K562 (cell line): Measurements from ENCODE around the gene SAMD9. TPM values are rescaled to one million over a fixed set of nuclear protein-coding genes. Genes with fewer than 3 reads are reported as not detected.
"Not testable (repeated sequence)": the region's sequence is repeated elsewhere in the genome, so short reads cannot be mapped to it uniquely, and the experiment has no call there.

Experiments
- ATAC-seq: fragments of 200-7000 bp; cut with Tn5 transposase; 3 replicates; pipeline ENCODE4 v1.9.1; 2020; ENCODE audit warnings: moderate library complexity
- BruUV-seq: library from RNA; stranded (reverse); fragments of 400-500 nt; replicated peaks from 2 replicates; lab custom pipeline; 2021; lab: Mats Ljungman, UMichigan
- CTCF ChIA-PET: fragments of 300-600 bp; formaldehyde crosslinking; extraction: SDS; loops from one replicate; lab custom pipeline; 2021; ENCODE audit warnings: low intra/inter-chr PET ratio; lab: Yijun Ruan, JAX
- POLR2A ChIA-PET: fragments of 300-600, 350-650 bp; sonication (Branson Sonifier 250); formaldehyde crosslinking; extraction: SDS; loops from one replicate; lab custom pipeline; 2021; ENCODE audit warnings: antibody characterized with exemption, inconsistent platforms; lab: Yijun Ruan, JAX
- DNase-seq, 4 experiments: peaks; one replicate each; pipeline versions ENCODE4 v3.0.0 to v3.0.0-alpha.2; 2011 to 2018; ENCODE audit warnings: low spot score in 3 of 4, mixed read lengths in 3 of 4; ENCODE audit errors: extremely low read depth in 1 of 4
- FAIRE-seq: peaks from 2 replicates; lab custom pipeline; 2011; peaks lifted over from hg19 to GRCh38; lab: Jason Lieb, UNC
- H2AFZ ChIP-seq: 2 replicates; pipeline ENCODE4 v1.6.0; 2011; ENCODE audit warnings: low read depth, low read length, control low read depth, inconsistent platforms
- H3K27ac ChIP-seq: fragments of 200-600 bp; 3 replicates; pipeline ENCODE4 v1.8.0; 2011; ENCODE audit warnings: low read depth, mild to moderate bottlenecking, control low read depth, inconsistent platforms, low read length, moderate library complexity, mixed read lengths; ENCODE audit errors: extremely low read depth
- H3K27me3 ChIP-seq, 2 experiments: fragments of 300-600 bp in 1 of 2; 2 replicates in 1 of 2; 3 replicates in 1 of 2; pipeline versions ENCODE4 v1.6.0 to v1.8.0; 2011; ENCODE audit warnings: inconsistent platforms in 2 of 2, low read length in 2 of 2, mild to moderate bottlenecking in 1 of 2, mixed read lengths in 1 of 2, moderate library complexity in 1 of 2; ENCODE audit not compliant: control insufficient read depth in 2 of 2, insufficient read depth in 2 of 2
- H3K36me3 ChIP-seq: fragments of 300-600 bp; 3 replicates; pipeline ENCODE4 v1.8.0; 2011; ENCODE audit warnings: mild to moderate bottlenecking, low read length, inconsistent platforms; ENCODE audit not compliant: control insufficient read depth, insufficient read depth
- H3K4me1 ChIP-seq, 2 experiments: fragments of 200-600 bp in 1 of 2; replicated peaks in 1 of 2; 2 replicates in 1 of 2; 3 replicates in 1 of 2; pipeline versions ENCODE4 v1.5.1 to v1.8.0; 2011; ENCODE audit warnings: inconsistent platforms in 2 of 2, low read length in 2 of 2, mild to moderate bottlenecking in 1 of 2, mixed read lengths in 1 of 2, moderate library complexity in 1 of 2; ENCODE audit not compliant: control insufficient read depth in 2 of 2, insufficient read depth in 2 of 2
- H3K4me2 ChIP-seq: 2 replicates; pipeline ENCODE4 v1.6.1; 2011; ENCODE audit warnings: low read length, control low read depth, inconsistent platforms, mixed read lengths; ENCODE audit not compliant: insufficient read depth
- H3K4me3 ChIP-seq: fragments of 200-600 bp; sonication (generic), shearing (Covaris generic); 2 replicates; pipeline ENCODE4 v1.5.1; 2016; ENCODE audit warnings: control low read depth, inconsistent platforms
- H3K79me2 ChIP-seq: fragments of 200-600 bp; 3 replicates; pipeline ENCODE4 v1.8.0; 2011; ENCODE audit warnings: low read length, inconsistent platforms; ENCODE audit not compliant: control insufficient read depth, insufficient read depth
- H3K9ac ChIP-seq, 2 experiments: 2 replicates each; pipeline versions ENCODE4 v1.6.0 to v1.6.1; 2011; ENCODE audit warnings: low read depth in 2 of 2, low read length in 2 of 2, control low read depth in 1 of 2, inconsistent platforms in 1 of 2, mild to moderate bottlenecking in 1 of 2, mixed read lengths in 1 of 2; ENCODE audit not compliant: insufficient read depth in 1 of 2
- H3K9me1 ChIP-seq: one replicate; pipeline ENCODE4 v1.6.0; 2011; ENCODE audit warnings: inconsistent platforms, mild to moderate bottlenecking, low read length, moderate library complexity; ENCODE audit not compliant: control insufficient read depth, insufficient read depth
- H3K9me3 ChIP-seq: replicated peaks from 2 replicates; pipeline ENCODE4 v1.5.1; 2011; ENCODE audit warnings: low read depth, low read length, inconsistent platforms; ENCODE audit not compliant: control insufficient read depth, insufficient read depth
- H4K20me1 ChIP-seq: replicated peaks from 2 replicates; pipeline ENCODE4 v1.6.1; 2011; ENCODE audit warnings: low read length, inconsistent platforms, mixed read lengths; ENCODE audit not compliant: control insufficient read depth, insufficient read depth
- JUND ChIP-seq, 2 experiments: IDR thresholded peaks; 2 replicates in 1 of 2; 3 replicates in 1 of 2; pipeline ENCODE4 v1.6.1; 2011; ENCODE audit warnings: borderline replicate concordance in 2 of 2, low read depth in 2 of 2, low read length in 2 of 2, improper control_type of control experiment in 1 of 2, missing biosample characterization in 1 of 2, missing genetic modification characterization in 1 of 2, missing genetic modification reagents in 1 of 2
- RAD21 ChIP-seq, 2 experiments: fragments of 250-450 bp in 1 of 2; fragments of 450-650 bp in 1 of 2; sonication (Bioruptor Pico) in 1 of 2; formaldehyde crosslinking in 1 of 2; IDR thresholded peaks in 1 of 2; conservative IDR thresholded peaks in 1 of 2; 2 replicates each; pipeline versions ENCODE4 v1.4.0 to v1.8.0; 2020 to 2022; ENCODE audit warnings: mild to moderate bottlenecking in 2 of 2, moderate library complexity in 1 of 2
- WGBS: fragments of 100-300 bp; shearing (Covaris generic); methylation state at CpG from one replicate; pipeline ENCODE4 v1.1.6; 2016; ENCODE audit warnings: low coverage, mixed read lengths; ENCODE audit not compliant: insufficient coverage; ENCODE audit errors: missing lambda C conversion rate; 5-methylcytosine and 5-hydroxymethylcytosine counted together
- in situ Hi-C: fragments of 300-500 bp; cut with MboI; formaldehyde crosslinking; loops from 4 replicates; pipeline ENCODE4 v1.15.0; 2018; ENCODE audit warnings: inconsistent platforms, mixed read lengths
- intact Hi-C: fragments of 100-400 bp; cut with micrococcal nuclease; formaldehyde crosslinking; loops from 2 replicates; pipeline ENCODE4 v1.14.2; 2022
- polyA plus RNA-seq, 8 experiments: library from polyadenylated mRNA; depleted of rRNA in 4 of 8; stranded (reverse) in 5 of 8; unstranded in 3 of 8; fragments of >200 nt; fragmentation: Nextera tagmentation in 2 of 8; fragmentation: Illumina TruSeq in 1 of 8; extraction: Ambion mirVana in 2 of 8; extraction: Trizol in 1 of 8; gene quantifications; 2 replicates each; pipeline versions ENCODE4 v1.2.1 to v1.2.3, GENCODE V29; 2011 to 2014; ENCODE audit warnings: inconsistent platforms in 1 of 8, missing spikeins in 1 of 8
- total RNA-seq, 7 experiments: library from RNA; depleted of rRNA in 6 of 7; stranded (reverse); fragments of >200 nt in 6 of 7; fragmentation: Illumina TruSeq in 2 of 7; extraction: Trizol in 2 of 7; gene quantifications; 2 replicates each; pipeline versions ENCODE4 v1.2.1 to v1.2.3, GENCODE V29; 2011 to 2021; ENCODE audit warnings: low replicate concordance in 1 of 7
- TF ChIP-seq, protein P1 (sequence below), 3 experiments: IDR thresholded peaks in 2 of 3; conservative IDR thresholded peaks in 1 of 3; 2 replicates each; pipeline ENCODE4 v1.5.1; 2011 to 2012; ENCODE audit warnings: low read length in 3 of 3, mild to moderate bottlenecking in 3 of 3, control low read depth in 2 of 3, improper control_type of control experiment in 1 of 3, inconsistent platforms in 1 of 3, low read depth in 1 of 3, mixed read lengths in 1 of 3, moderate library complexity in 1 of 3; ENCODE audit not compliant: insufficient read depth in 2 of 3

The SAMD9 gene
- total and polyA plus RNA-seq, 9 of the 15 experiments (the other 6 are each of a cell fraction or from before 2014, with no cell fraction given) = 1.0 to 4.0 (median 1.9) TPM

DNA sequence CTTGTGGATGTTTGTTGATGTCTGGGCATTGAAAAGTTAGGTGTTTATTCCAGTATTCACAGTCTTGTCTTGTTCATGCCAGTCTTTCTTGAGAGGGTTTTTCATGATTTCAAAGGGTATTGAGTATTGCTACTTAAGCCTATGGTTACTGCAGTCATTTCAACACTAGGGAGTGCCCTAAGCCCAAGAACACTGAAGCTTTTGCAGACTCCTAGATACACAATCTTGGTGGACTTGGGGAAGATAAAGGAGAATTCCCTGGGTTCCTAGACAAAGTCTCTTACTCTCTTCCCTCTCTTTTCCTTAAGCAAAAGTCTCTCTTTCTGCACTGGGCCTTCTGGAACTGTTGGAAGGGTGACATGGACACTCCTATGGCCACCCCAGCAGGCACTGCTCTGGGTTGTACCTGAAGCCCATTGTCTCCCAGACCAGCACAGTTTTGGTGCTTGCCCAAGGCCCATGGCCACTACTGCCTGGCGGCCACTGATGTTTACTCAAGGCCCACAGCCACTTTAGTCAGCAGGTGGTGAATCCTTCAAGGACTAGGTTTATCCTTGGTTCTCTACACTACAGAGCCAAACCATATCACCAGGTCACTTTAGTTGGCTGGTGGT is 24.9 kb downstream of the SAMD9 start:
- ChIA-PET POLR2A (interaction anchor here (1.3 kb wide), 1 partner anchor 10 kb away, joined by 3 read pairs; no protein-coding TSS in a partner anchor), CTCF (no interaction called here)
- TF ChIP-seq, protein P1, sequence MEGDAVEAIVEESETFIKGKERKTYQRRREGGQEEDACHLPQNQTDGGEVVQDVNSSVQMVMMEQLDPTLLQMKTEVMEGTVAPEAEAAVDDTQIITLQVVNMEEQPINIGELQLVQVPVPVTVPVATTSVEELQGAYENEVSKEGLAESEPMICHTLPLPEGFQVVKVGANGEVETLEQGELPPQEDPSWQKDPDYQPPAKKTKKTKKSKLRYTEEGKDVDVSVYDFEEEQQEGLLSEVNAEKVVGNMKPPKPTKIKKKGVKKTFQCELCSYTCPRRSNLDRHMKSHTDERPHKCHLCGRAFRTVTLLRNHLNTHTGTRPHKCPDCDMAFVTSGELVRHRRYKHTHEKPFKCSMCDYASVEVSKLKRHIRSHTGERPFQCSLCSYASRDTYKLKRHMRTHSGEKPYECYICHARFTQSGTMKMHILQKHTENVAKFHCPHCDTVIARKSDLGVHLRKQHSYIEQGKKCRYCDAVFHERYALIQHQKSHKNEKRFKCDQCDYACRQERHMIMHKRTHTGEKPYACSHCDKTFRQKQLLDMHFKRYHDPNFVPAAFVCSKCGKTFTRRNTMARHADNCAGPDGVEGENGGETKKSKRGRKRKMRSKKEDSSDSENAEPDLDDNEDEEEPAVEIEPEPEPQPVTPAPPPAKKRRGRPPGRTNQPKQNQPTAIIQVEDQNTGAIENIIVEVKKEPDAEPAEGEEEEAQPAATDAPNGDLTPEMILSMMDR (IDR thresholded peaks at IDR 0.05 in 2 of 3, conservative IDR thresholded peaks at IDR 0.05 in 1 of 3; ENCODE audit: insufficient read depth in 2 of 3, low read depth in 1 of 3, low read length in 3 of 3) = peak in 1 of 3 experiments; percentile 17; a peak in 2 of 6 replicates
- TF ChIP-seq JUND (IDR thresholded peaks at IDR 0.05; ENCODE audit: borderline replicate concordance, low read depth, low read length) = no peak
- no peak for TF ChIP-seq JUND (tag; IDR thresholded peaks at IDR 0.05; ENCODE audit: borderline replicate concordance, low read depth, low read length)
- TF ChIP-seq RAD21 (CRISPR knock-in tag; conservative IDR thresholded peaks at IDR 0.05 in 1 of 2, IDR thresholded peaks at IDR 0.05 in 1 of 2) = peak in 1 of 2 experiments; percentile 50; a peak in 2 of 4 replicates
- no peak overlapping the region for H3K27ac ChIP-seq
- WGBS = 0% methylated on average over 1 of the region's 1 CpG
- in situ Hi-C loops (no loop called here), intact Hi-C loops (no loop called here)
- peak in 1 of 4 experiments; percentile 8 for DNase-seq
- peak; percentile 73 for ATAC-seq
- peaks cover 7% of the 10 kb centered on the region; the same call in 1 of the 2 replicates for H3K9me3 ChIP-seq
- peaks cover 0 to 5% of the 10 kb centered on the region in 2 experiments; a peak in 1 of 5 replicates for H3K27me3 ChIP-seq
- no TSS peak for BruUV-seq
- no peak overlapping the region for H3K4me2 ChIP-seq
- no peaks in the 10 kb centered on the region for H4K20me1 ChIP-seq
- no peaks in the 10 kb centered on the region for H3K9me1 ChIP-seq
- no peaks in the 10 kb centered on the region for H3K36me3 ChIP-seq
- H2AFZ ChIP-seq = no peak overlapping the region
- H3K9ac ChIP-seq = no peak overlapping the region
- no peaks in the 10 kb centered on the region for H3K4me1 ChIP-seq
- no peak for FAIRE-seq
- H3K79me2 ChIP-seq = no peaks in the 10 kb centered on the region
- H3K4me3 ChIP-seq = no peak overlapping the region

DNA sequence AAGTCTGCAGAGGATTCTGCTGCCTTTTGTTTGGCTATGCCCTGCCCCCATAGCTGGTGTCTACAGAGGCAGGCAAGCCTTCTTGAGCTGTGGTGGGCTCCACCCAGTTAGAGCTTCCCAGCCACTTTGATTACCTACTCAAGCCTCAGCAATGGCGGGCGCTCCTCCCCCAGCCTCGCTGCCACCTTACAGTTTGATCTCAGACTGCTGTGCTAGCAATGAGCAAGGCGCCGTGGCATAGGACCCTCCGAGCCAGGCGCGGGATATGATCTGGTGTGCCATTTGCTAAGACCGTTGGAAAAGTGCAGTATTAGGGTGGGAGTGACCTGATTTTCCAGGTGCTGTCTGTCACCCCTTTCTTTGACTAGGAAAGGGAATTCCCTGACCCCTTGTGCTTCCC is 44.4 kb downstream of the SAMD9 start:
- H4K20me1 ChIP-seq, CTCF ChIA-PET, H3K27me3 ChIP-seq, H3K36me3 ChIP-seq, H3K27ac ChIP-seq, ATAC-seq, in situ Hi-C loops, DNase-seq, H3K79me2 ChIP-seq, H3K4me3 ChIP-seq, BruUV-seq, H3K4me1 ChIP-seq, intact Hi-C loops, H3K9me1 ChIP-seq, H3K9me3 ChIP-seq, H3K4me2 ChIP-seq, FAIRE-seq, H3K9ac ChIP-seq: not testable (repeated sequence)
- WGBS = 49% methylated on average over 9 of the region's 9 CpGs
- peak overlapping the region; percentile 29; the same call in 1 of the 2 replicates for H2AFZ ChIP-seq
- POLR2A ChIA-PET = interaction anchor here (0.7 kb wide), 1 partner anchor 532 kb away, joined by 4 read pairs; no protein-coding TSS in a partner anchor
